ENCODE measurements around the gene RNF38.

DNA sequence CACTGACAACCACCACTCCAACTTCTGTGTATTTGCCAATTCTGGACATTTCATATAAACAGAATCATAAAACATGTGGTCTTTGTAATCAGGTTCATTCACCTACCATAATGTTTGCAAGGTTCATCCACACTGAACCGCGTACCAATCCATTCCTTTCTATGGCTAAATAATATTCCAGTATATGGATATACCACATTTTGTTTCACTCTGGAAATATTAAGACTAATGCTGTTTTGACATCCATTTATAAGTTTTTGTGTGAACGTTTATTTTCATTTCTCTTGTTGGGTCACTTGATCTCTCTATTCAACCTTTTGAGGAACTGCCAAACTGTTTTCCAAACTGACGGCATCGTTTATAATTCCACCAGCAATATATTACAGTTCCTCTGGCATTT lies 26.3 kb upstream of the RNF38 start:
- TF ChIP-seq, protein P1, sequence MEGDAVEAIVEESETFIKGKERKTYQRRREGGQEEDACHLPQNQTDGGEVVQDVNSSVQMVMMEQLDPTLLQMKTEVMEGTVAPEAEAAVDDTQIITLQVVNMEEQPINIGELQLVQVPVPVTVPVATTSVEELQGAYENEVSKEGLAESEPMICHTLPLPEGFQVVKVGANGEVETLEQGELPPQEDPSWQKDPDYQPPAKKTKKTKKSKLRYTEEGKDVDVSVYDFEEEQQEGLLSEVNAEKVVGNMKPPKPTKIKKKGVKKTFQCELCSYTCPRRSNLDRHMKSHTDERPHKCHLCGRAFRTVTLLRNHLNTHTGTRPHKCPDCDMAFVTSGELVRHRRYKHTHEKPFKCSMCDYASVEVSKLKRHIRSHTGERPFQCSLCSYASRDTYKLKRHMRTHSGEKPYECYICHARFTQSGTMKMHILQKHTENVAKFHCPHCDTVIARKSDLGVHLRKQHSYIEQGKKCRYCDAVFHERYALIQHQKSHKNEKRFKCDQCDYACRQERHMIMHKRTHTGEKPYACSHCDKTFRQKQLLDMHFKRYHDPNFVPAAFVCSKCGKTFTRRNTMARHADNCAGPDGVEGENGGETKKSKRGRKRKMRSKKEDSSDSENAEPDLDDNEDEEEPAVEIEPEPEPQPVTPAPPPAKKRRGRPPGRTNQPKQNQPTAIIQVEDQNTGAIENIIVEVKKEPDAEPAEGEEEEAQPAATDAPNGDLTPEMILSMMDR (IDR thresholded peaks at IDR 0.05; ENCODE audit: insufficient read depth, low read depth, low read length) = no peak
- no peak for TF ChIP-seq EZH2 (IDR thresholded peaks at IDR 0.05; ENCODE audit: insufficient read depth, low read length)
